Stimulated activated CD4-positive, alpha-beta T cell treated with anti-CD3 and anti-CD28 coated beads, Interleukin-4, amount 100 ng/mL, for 1 hour (primary cell): ENCODE data around the gene SELPLG.
"Not testable (repeated sequence)": the region's sequence is repeated elsewhere in the genome, so short reads cannot be mapped to it uniquely, and the experiment has no call there.

Experiments used
- DNase-seq: peaks from one replicate; pipeline ENCODE4 v3.0.0-alpha.2; 2020

SELPLG gene

GRCh38 chr12:108637222-108637971 lies 3.7 kb upstream of the SELPLG start:
- DNase-seq: no peak

GRCh38 chr12:108635997-108636808 lies 2.5 kb upstream of the SELPLG start:
- no peak for DNase-seq

- DNase-seq: peak; percentile 28
Measured at GRCh38 chr12:108635201-108635996, 1.7 kb upstream of the SELPLG start.

- DNase-seq: peak; percentile 41
Measured at GRCh38 chr12:108634341-108634751, 652 bp upstream of the SELPLG start.

- no peak for DNase-seq
Measured at GRCh38 chr12:108633081-108633533, 587 bp downstream of the SELPLG start.

GRCh38 chr12:108631261-108631660 lies 2.4 kb downstream of the SELPLG start:
- DNase-seq: not testable (repeated sequence)

GRCh38 chr12:108630481-108631207 lies 3.0 kb downstream of the SELPLG start:
- DNase-seq: no peak

GRCh38 chr12:108629824-108630476 lies 3.7 kb downstream of the SELPLG start:
- DNase-seq: peak; percentile 46

GRCh38 chr12:108629151-108629550 lies 4.5 kb downstream of the SELPLG start:
- no peak for DNase-seq

GRCh38 chr12:108627134-108627920 lies 6.4 kb downstream of the SELPLG start:
- DNase-seq: no peak

- DNase-seq: no peak
Measured at GRCh38 chr12:108625228-108625627, 8.5 kb downstream of the SELPLG start.

GRCh38 chr12:108623577-108623976 lies 10.1 kb downstream of the SELPLG start:
- no peak for DNase-seq

GRCh38 chr12:108622921-108623514 lies 10.7 kb downstream of the SELPLG start:
- DNase-seq: no peak

GRCh38 chr12:108622421-108622820 lies 11.3 kb downstream of the SELPLG start:
- no peak for DNase-seq

- DNase-seq: no peak
Measured at GRCh38 chr12:108621161-108621560, 12.5 kb downstream of the SELPLG start.

- DNase-seq: no peak
Measured at GRCh38 chr12:108620236-108620879, 13.3 kb downstream of the SELPLG start.

GRCh38 chr12:108619369-108620160 lies 14.1 kb downstream of the SELPLG start:
- DNase-seq: no peak

GRCh38 chr12:108618953-108619274 lies 14.8 kb downstream of the SELPLG start:
- not testable (repeated sequence) for DNase-seq
